Bronchial epithelial cell (primary cell): ENCODE results near the gene KLF4. TPM values are rescaled to one million over a fixed set of nuclear protein-coding genes. Genes with fewer than 3 reads are reported as not detected.

Experiments used
- DNase-seq: peaks from one replicate; pipeline ENCODE4 v3.0.0-alpha.2; 2010; ENCODE audit warnings: low read depth
- FAIRE-seq: peaks from 2 replicates; lab custom pipeline; 2011; peaks lifted over from hg19 to GRCh38; lab: Jason Lieb, UNC
- H3K27me3 ChIP-seq: 2 replicates; pipeline ENCODE4 v1.5.1; 2011; ENCODE audit warnings: low read length; ENCODE audit not compliant: control insufficient read depth, insufficient read depth
- H3K36me3 ChIP-seq: 2 replicates; pipeline ENCODE4 v1.5.1; 2011; ENCODE audit warnings: low read length; ENCODE audit not compliant: control insufficient read depth, insufficient read depth
- H3K4me3 ChIP-seq: 2 replicates; pipeline ENCODE4 v1.5.1; 2011; ENCODE audit warnings: mild to moderate bottlenecking, low read depth, low read length, control low read depth
- total RNA-seq: library from RNA; depleted of rRNA; stranded (reverse); fragments of >200 nt; gene quantifications from 2 replicates; pipeline ENCODE4 v1.2.1, GENCODE V29; 2014
- TF ChIP-seq, protein P1 (sequence below): IDR thresholded peaks from 2 replicates; pipeline ENCODE4 v1.5.1; 2011; ENCODE audit warnings: mild to moderate bottlenecking, moderate library complexity, low read length, control low read depth, inconsistent platforms; ENCODE audit not compliant: insufficient read depth, severe bottlenecking

The KLF4 gene
- total RNA-seq, 1 donor from 2014 or later: 16.1 TPM

- no peak for DNase-seq
These were observed 25.1 kb downstream of the KLF4 start for GRCh38 chr9:107464516-107464915.

GRCh38 chr9:107462691-107463090 lies 26.9 kb downstream of the KLF4 start:
- no peak overlapping the region for H3K4me3 ChIP-seq
- DNase-seq (no peak), FAIRE-seq (no peak)
- TF ChIP-seq, protein P1, sequence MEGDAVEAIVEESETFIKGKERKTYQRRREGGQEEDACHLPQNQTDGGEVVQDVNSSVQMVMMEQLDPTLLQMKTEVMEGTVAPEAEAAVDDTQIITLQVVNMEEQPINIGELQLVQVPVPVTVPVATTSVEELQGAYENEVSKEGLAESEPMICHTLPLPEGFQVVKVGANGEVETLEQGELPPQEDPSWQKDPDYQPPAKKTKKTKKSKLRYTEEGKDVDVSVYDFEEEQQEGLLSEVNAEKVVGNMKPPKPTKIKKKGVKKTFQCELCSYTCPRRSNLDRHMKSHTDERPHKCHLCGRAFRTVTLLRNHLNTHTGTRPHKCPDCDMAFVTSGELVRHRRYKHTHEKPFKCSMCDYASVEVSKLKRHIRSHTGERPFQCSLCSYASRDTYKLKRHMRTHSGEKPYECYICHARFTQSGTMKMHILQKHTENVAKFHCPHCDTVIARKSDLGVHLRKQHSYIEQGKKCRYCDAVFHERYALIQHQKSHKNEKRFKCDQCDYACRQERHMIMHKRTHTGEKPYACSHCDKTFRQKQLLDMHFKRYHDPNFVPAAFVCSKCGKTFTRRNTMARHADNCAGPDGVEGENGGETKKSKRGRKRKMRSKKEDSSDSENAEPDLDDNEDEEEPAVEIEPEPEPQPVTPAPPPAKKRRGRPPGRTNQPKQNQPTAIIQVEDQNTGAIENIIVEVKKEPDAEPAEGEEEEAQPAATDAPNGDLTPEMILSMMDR: no peak
- H3K27me3 ChIP-seq: no peaks in the 10 kb centered on the region
- no peaks in the 10 kb centered on the region for H3K36me3 ChIP-seq

More at GRCh38 chr9:107464516-107464915, 25.1 kb downstream of the KLF4 start:
- Histone ChIP-seq H3K27me3 (no peaks in the 10 kb centered on the region), H3K4me3 (no peak overlapping the region), H3K36me3 (no peaks in the 10 kb centered on the region)
- no peak for FAIRE-seq
- TF ChIP-seq, protein P1: no peak

DNA sequence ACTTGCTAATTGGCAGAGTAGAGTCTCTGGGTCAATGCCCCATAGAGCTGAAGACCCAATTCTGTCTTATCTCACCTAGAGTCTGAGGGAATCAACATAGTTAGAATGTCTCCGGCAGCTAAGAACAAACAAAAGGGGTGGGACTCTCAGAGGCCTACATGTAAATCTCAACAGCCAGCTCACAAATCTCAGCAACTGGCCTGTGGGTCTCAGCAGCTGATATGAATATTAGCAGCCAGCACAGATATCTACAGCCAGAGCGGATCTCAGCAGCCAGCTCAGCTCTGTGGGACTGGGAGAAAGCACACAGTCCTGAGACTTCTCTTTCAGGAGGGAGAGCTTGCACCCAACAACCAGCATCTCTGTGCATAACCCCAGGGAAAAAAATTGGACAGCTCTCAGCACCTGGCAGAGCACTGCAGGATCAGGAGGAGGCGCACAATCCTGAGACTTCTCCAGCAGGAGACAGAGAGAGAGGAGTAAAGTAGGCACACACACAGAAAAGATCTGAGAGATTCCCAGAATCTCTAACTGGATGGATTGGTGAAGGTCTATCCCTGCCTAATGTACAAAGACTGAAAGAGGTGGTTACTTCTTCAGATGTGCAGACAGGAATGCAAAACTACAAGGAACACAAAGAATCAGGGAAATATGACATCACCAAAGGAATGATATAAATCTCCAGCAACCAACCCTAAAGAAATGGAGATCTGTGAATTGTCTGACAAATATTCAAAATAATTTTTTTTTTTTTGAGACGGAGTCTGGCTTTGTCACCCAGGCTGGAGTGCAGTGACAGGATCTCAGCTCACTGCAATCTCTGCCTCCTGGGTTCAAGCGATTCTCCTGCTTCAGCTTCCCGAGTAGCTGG lies 29.2 kb downstream of the KLF4 start:
- Histone ChIP-seq H3K36me3 (no peaks in the 10 kb centered on the region), H3K27me3 (no peaks in the 10 kb centered on the region), H3K4me3 (no peak overlapping the region)
- no peak for FAIRE-seq
- no peak for DNase-seq
- TF ChIP-seq, protein P1: no peak

- H3K27me3 ChIP-seq: no peaks in the 10 kb centered on the region
- no peaks in the 10 kb centered on the region for H3K36me3 ChIP-seq
- DNase-seq (no peak), FAIRE-seq (no peak)
- TF ChIP-seq, protein P1: no peak
- no peak overlapping the region for H3K4me3 ChIP-seq
These were observed 34.0 kb downstream of the KLF4 start for GRCh38 chr9:107455425-107456135.

GRCh38 chr9:107453479-107453878 lies 36.1 kb downstream of the KLF4 start:
- FAIRE-seq (no peak), DNase-seq (no peak)

More at GRCh38 chr9:107453479-107453878, 36.1 kb downstream of the KLF4 start:
- no peaks in the 10 kb centered on the region for H3K36me3 ChIP-seq
- TF ChIP-seq, protein P1: no peak
- H3K4me3 ChIP-seq: no peak overlapping the region
- H3K27me3 ChIP-seq: no peaks in the 10 kb centered on the region
